Measurements from ENCODE around the gene MAST4.
A peak's percentile ranks its signal among the peaks of the same experiment; 100 is the strongest.
"Not testable (repeated sequence)": the region's sequence is repeated elsewhere in the genome, so short reads cannot be mapped to it uniquely, and the experiment has no call there.

The MAST4 gene

DNA sequence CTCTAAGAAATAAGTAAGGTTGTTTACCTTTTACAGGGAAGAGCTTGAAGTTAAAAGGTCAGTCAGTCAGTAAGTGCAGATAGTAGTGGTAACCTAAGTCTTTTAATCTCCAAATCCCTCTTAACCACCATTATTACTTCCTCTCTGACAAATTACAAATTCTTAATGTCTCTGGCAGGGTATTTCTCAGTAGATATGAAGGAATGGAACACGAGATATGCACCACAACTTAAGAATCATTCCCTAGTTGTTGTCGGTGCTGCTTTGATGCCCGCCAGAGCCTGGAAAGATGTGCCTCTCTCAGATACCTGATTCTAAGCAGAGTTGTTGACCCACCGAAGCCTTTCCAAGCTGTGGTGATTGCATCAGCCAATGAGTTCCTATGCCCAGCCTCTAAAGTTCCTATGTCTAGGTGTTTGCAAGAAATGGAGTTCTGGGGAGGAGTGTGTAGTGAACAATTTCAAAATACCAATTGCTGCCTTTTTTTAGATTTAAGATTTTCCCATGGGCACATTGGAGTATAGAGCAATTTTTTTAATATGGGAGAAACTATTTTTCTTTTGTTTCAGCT lies 521.9 kb downstream of the MAST4 start:
- no peak for DNase-seq (ENCODE audit: insufficient read length)
- FAIRE-seq: no peak
- TF ChIP-seq POLR2A (IDR thresholded peaks at IDR 0.05; ENCODE audit: low read depth, low read length) (no peak), POLR2AphosphoS5 (IDR thresholded peaks at IDR 0.05; ENCODE audit: low read depth, low read length) (no peak), TAF1 (IDR thresholded peaks at IDR 0.05; ENCODE audit: borderline replicate concordance, low read depth, low read length) (no peak)

DNA sequence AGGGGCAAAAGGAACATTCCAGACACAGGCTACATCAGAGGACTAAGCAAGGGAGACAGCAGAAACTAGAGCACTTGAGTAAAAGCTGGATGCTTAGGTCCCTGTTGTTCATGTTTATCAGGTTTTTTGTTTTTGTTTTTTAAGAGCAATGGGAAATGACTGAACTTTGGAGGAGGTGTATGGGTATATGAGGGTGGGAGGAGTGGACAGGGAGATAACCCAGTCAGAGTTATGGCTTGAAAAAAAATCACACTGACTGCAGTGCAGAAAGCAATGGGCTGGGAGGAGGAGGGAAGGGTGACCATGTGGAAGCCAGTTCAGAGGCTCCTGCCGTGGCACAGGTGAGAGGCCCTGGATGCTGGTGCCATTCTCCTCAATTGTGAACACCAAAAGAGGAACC lies 522.8 kb downstream of the MAST4 start:
- no peak for TF ChIP-seq POLR2A (IDR thresholded peaks at IDR 0.05; ENCODE audit: low read depth, low read length)
- no peak for TF ChIP-seq TAF1 (IDR thresholded peaks at IDR 0.05; ENCODE audit: borderline replicate concordance, low read depth, low read length)
- TF ChIP-seq POLR2AphosphoS5 (IDR thresholded peaks at IDR 0.05; ENCODE audit: low read depth, low read length): no peak
- no peak for FAIRE-seq
- no peak for DNase-seq (ENCODE audit: insufficient read length)

GRCh38 chr5:67120032-67120431 lies 523.8 kb downstream of the MAST4 start:
- no peak for DNase-seq (ENCODE audit: insufficient read length)
- no peak for FAIRE-seq
- no peak for TF ChIP-seq TAF1 (IDR thresholded peaks at IDR 0.05; ENCODE audit: borderline replicate concordance, low read depth, low read length)
- TF ChIP-seq POLR2AphosphoS5 (IDR thresholded peaks at IDR 0.05; ENCODE audit: low read depth, low read length): no peak

- peak; percentile 61 for FAIRE-seq
- DNase-seq (ENCODE audit: insufficient read length): no peak
- no peak for TF ChIP-seq POLR2AphosphoS5 (IDR thresholded peaks at IDR 0.05; ENCODE audit: low read depth, low read length)
- no peak for TF ChIP-seq POLR2A (IDR thresholded peaks at IDR 0.05; ENCODE audit: low read depth, low read length)
- no peak for TF ChIP-seq TAF1 (IDR thresholded peaks at IDR 0.05; ENCODE audit: borderline replicate concordance, low read depth, low read length)
Measured at GRCh38 chr5:67123819-67124218, 527.6 kb downstream of the MAST4 start.

- no peak for TF ChIP-seq TAF1 (IDR thresholded peaks at IDR 0.05; ENCODE audit: borderline replicate concordance, low read depth, low read length)
- no peak for TF ChIP-seq POLR2AphosphoS5 (IDR thresholded peaks at IDR 0.05; ENCODE audit: low read depth, low read length)
- no peak for FAIRE-seq
- DNase-seq (ENCODE audit: insufficient read length): no peak
Measured at GRCh38 chr5:67124556-67124955, 528.4 kb downstream of the MAST4 start.

DNA sequence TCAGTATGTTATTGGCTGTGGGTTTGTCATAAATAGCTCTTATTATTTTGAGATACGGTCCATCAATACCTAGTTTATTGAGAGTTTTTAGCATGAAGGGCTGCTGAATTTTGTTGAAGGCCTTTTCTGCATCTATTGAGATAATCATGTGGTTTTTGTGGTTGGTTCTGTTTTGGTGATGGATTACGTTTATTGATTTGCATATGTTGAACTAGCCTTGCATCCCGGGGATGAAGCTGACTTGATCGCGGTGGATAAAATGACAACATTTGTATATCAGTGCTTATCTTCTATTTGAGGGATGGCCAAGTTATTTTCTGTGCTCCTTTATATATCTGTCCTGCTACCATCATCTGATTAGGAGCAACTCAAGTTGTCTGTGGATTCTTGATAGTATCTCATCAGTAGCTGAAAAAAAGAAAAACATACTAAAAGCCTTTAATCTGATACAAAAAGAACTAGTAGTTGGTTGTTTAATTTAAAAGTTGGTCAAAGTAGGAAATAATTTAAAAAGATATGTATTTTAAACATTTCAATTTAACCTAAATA lies 531.2 kb downstream of the MAST4 start:
- FAIRE-seq; DNase-seq (ENCODE audit: insufficient read length): not testable (repeated sequence)

- FAIRE-seq (no peak), DNase-seq (ENCODE audit: insufficient read length) (no peak)
- TF ChIP-seq TAF1 (IDR thresholded peaks at IDR 0.05; ENCODE audit: borderline replicate concordance, low read depth, low read length) (no peak), POLR2AphosphoS5 (IDR thresholded peaks at IDR 0.05; ENCODE audit: low read depth, low read length) (no peak), POLR2A (IDR thresholded peaks at IDR 0.05; ENCODE audit: low read depth, low read length) (no peak)
Measured at GRCh38 chr5:67129768-67130167, 533.6 kb downstream of the MAST4 start.

DNA sequence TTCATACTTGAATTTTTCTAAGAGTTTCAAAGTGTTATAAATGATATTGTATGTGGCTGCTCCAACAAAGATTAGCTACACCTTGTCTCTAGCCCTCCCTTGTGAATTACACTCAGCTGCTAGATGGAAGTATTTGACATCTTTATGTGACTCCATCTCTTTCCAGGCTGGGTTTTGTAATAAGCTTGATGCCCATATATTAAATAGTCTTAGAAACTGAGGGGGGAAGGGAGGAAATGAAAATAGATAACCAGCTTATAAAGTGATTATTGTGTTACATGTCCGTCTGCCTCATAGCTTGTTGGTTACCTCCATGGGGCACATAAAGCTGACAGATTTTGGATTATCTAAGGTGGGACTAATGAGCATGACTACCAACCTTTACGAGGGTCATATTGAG lies 537.0 kb downstream of the MAST4 start:
- FAIRE-seq: no peak
- no peak for DNase-seq (ENCODE audit: insufficient read length)
- TF ChIP-seq POLR2A (IDR thresholded peaks at IDR 0.05; ENCODE audit: low read depth, low read length): no peak
- no peak for TF ChIP-seq TAF1 (IDR thresholded peaks at IDR 0.05; ENCODE audit: borderline replicate concordance, low read depth, low read length)
- no peak for TF ChIP-seq POLR2AphosphoS5 (IDR thresholded peaks at IDR 0.05; ENCODE audit: low read depth, low read length)

DNA sequence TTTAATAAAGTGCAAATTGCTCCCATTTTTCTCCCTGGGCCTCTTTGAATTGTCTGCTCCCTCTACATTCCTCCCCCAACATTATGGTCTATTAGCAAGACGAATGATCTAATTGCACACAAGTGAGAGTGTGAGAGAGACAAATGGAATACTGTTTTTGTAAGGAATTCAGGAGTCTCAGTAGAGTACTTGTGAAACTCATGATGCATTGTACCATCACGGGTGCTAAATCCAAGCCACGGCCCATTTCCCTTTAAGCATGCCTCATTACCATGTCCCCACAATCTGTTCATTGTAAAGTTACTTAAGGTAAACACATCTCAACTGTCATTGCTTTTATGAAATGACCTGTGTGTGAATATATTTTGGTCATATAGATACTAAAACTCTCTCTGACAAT lies 537.6 kb downstream of the MAST4 start:
- FAIRE-seq (no peak), DNase-seq (ENCODE audit: insufficient read length) (no peak)
- TF ChIP-seq TAF1 (IDR thresholded peaks at IDR 0.05; ENCODE audit: borderline replicate concordance, low read depth, low read length) (no peak), POLR2A (IDR thresholded peaks at IDR 0.05; ENCODE audit: low read depth, low read length) (no peak), POLR2AphosphoS5 (IDR thresholded peaks at IDR 0.05; ENCODE audit: low read depth, low read length) (no peak)

GRCh38 chr5:67135381-67135984 lies 539.3 kb downstream of the MAST4 start:
- FAIRE-seq (no peak), DNase-seq (ENCODE audit: insufficient read length) (no peak)
- no peak for TF ChIP-seq TAF1 (IDR thresholded peaks at IDR 0.05; ENCODE audit: borderline replicate concordance, low read depth, low read length)
- TF ChIP-seq POLR2AphosphoS5 (IDR thresholded peaks at IDR 0.05; ENCODE audit: low read depth, low read length): no peak
- TF ChIP-seq POLR2A (IDR thresholded peaks at IDR 0.05; ENCODE audit: low read depth, low read length): no peak

GRCh38 chr5:67139030-67139429 lies 542.8 kb downstream of the MAST4 start:
- DNase-seq (ENCODE audit: insufficient read length) (no peak), FAIRE-seq (no peak)
- TF ChIP-seq POLR2AphosphoS5 (IDR thresholded peaks at IDR 0.05; ENCODE audit: low read depth, low read length): no peak
- no peak for TF ChIP-seq TAF1 (IDR thresholded peaks at IDR 0.05; ENCODE audit: borderline replicate concordance, low read depth, low read length)
- TF ChIP-seq POLR2A (IDR thresholded peaks at IDR 0.05; ENCODE audit: low read depth, low read length): no peak

DNA sequence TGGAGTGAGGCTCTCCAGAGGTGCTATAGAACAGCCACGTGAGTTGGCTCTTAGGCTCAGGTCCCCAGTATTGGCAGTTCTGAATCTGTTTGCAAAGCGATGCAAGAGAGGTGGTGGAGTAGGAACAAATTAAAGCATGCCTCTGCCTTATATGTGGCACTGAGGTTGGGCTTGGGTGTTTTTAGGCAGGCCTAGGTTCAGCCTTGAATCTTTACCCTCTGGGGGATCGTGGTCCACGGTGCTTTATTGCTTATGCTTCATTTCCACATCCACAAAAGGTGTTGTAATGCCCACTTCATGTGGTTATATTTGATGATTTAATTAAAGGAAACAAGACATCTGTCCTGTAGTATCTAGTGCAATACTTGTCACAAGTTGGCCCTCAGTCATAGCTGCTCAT lies 544.2 kb downstream of the MAST4 start:
- TF ChIP-seq TAF1 (IDR thresholded peaks at IDR 0.05; ENCODE audit: borderline replicate concordance, low read depth, low read length): no peak
- no peak for TF ChIP-seq POLR2AphosphoS5 (IDR thresholded peaks at IDR 0.05; ENCODE audit: low read depth, low read length)
- no peak for TF ChIP-seq POLR2A (IDR thresholded peaks at IDR 0.05; ENCODE audit: low read depth, low read length)
- DNase-seq (ENCODE audit: insufficient read length): no peak
- FAIRE-seq: no peak

Data from GM12892 (cell line).